ENCODE measurements around the gene SUPV3L1. TPM values are rescaled to one million over a fixed set of nuclear protein-coding genes. Genes with fewer than 3 reads are reported as not detected.

SUPV3L1 gene
- total and polyA plus RNA-seq, 2 of the 8 experiments (the other 6 are each of a cell fraction or from before 2014, with no cell fraction given), result 34.6 to 45.6 TPM

DNA sequence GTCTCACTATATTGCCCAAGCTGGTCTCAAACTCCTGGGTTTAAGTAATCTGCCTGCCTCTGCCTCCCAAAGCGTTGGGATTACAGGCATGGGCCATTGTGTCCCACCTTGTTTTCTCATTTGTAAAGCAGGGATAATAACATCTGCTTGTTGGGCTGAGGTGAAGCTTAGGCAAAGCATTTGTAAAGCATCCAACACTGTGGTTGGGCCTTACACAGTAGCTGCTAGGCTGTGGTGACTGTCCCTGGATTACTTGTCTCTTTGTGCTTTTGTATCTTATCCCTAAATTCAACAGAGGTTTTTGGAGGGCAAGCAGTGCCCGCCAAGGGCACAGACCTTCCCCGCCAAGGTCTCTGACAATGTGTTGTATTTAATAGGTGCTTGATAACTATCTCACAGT lies 54.4 kb downstream of the SUPV3L1 start (continued):
- no peak for TF ChIP-seq EP300 (IDR thresholded peaks at IDR 0.05; ENCODE audit: borderline replicate concordance in 1 of 2, low read depth in 2 of 2, low read length in 2 of 2)

Data from H1 (cell line).